ENCODE measurements around the gene OR10H2. TPM values are rescaled to one million over a fixed set of nuclear protein-coding genes. Genes with fewer than 3 reads are reported as not detected.
A peak's percentile ranks its signal among the peaks of the same experiment; 100 is the strongest.
"Not testable (repeated sequence)": the region's sequence is repeated elsewhere in the genome, so short reads cannot be mapped to it uniquely, and the experiment has no call there.

OR10H2 gene
- total RNA-seq, 1 experiment from 2014 or later, result not detected

- TF ChIP-seq ATF2 (CRISPR knock-in tag; IDR thresholded peaks at IDR 0.05; ENCODE audit: borderline replicate concordance, low read depth) (no peak), PREB (CRISPR knock-in tag; IDR thresholded peaks at IDR 0.05; ENCODE audit: borderline replicate concordance) (no peak), SOX15 (CRISPR knock-in tag; IDR thresholded peaks at IDR 0.05) (no peak), E2F1 (CRISPR knock-in tag; IDR thresholded peaks at IDR 0.05) (no peak), FOXK1 (CRISPR knock-in tag; IDR thresholded peaks at IDR 0.05) (no peak), ZMAT4 (CRISPR knock-in tag; IDR thresholded peaks at IDR 0.05) (no peak), TP53 (CRISPR knock-in tag; IDR thresholded peaks at IDR 0.05) (no peak)
These were observed 32.2 kb downstream of the OR10H2 start (continued) for GRCh38 chr19:15759962-15760565.

GRCh38 chr19:15769586-15769985, 41.8 kb downstream of the OR10H2 start:
- TF ChIP-seq TP53 (CRISPR knock-in tag; IDR thresholded peaks at IDR 0.05) (no peak), PRRX2 (CRISPR knock-in tag; IDR thresholded peaks at IDR 0.05) (no peak)
- Mint-ChIP-seq H3K27ac (no peak overlapping the region), H3K4me1 (no peaks in the 10 kb centered on the region), H3K4me3 (no peak overlapping the region), H3K9me3 (peaks cover 93% of the 10 kb centered on the region), H3K36me3 (peaks cover 76% of the 10 kb centered on the region), H3K27me3 (ENCODE audit: low read depth) (peaks cover 2% of the 10 kb centered on the region; the same call in 1 of the 2 replicates)
- DNase-seq (ENCODE audit: low spot score) (peak; percentile 18), ATAC-seq (no peak)
- ChIA-PET POLR2A (no interaction called here), CTCF (no interaction called here)

- H3K27ac Mint-ChIP-seq; POLR2A ChIA-PET; H3K4me3 Mint-ChIP-seq; CTCF ChIA-PET; DNase-seq (ENCODE audit: low spot score); ATAC-seq; H3K4me1 Mint-ChIP-seq: not testable (repeated sequence)
- Mint-ChIP-seq H3K27me3 (ENCODE audit: low read depth) (peaks cover 12% of the 10 kb centered on the region; the same call in 1 of the 2 replicates), H3K36me3 (peaks cover 76% of the 10 kb centered on the region), H3K9me3 (peaks cover 86% of the 10 kb centered on the region)
These were observed 46.3 kb downstream of the OR10H2 start for GRCh38 chr19:15774159-15774558.

GRCh38 chr19:15775249-15775648, 47.4 kb downstream of the OR10H2 start:
- Mint-ChIP-seq H3K27me3 (ENCODE audit: low read depth) (peaks cover 12% of the 10 kb centered on the region; the same call in 1 of the 2 replicates), H3K4me3 (no peak overlapping the region), H3K4me1 (no peaks in the 10 kb centered on the region), H3K36me3 (peaks cover 66% of the 10 kb centered on the region), H3K9me3 (peaks cover 75% of the 10 kb centered on the region), H3K27ac (no peak overlapping the region)
- ChIA-PET CTCF (no interaction called here), POLR2A (no interaction called here)
- DNase-seq (ENCODE audit: low spot score) (no peak), ATAC-seq (no peak)
- TF ChIP-seq ATF3 (CRISPR knock-in tag; conservative IDR thresholded peaks at IDR 0.05), result no peak
- TF ChIP-seq AR (CRISPR knock-in tag; IDR thresholded peaks at IDR 0.05), result no peak
- no peak for TF ChIP-seq TEAD1 (CRISPR knock-in tag; IDR thresholded peaks at IDR 0.05)
- TF ChIP-seq PREB (CRISPR knock-in tag; IDR thresholded peaks at IDR 0.05; ENCODE audit: borderline replicate concordance), result no peak
- no peak for TF ChIP-seq NFYB (CRISPR knock-in tag; conservative IDR thresholded peaks at IDR 0.05; ENCODE audit: low read depth)
- no peak for TF ChIP-seq HMGA2 (CRISPR knock-in tag; IDR thresholded peaks at IDR 0.05)
- TF ChIP-seq RORB (CRISPR knock-in tag; IDR thresholded peaks at IDR 0.05), result no peak
